GM19043 (cell line): Measurements from ENCODE around the gene CNNM3.
A peak's percentile ranks its signal among the peaks of the same experiment; 100 is the strongest.

Experiments
- ATAC-seq: cut with Tn5 transposase; IDR thresholded peaks from one replicate; pipeline ENCODE4 v1.9.1; 2021; ENCODE audit warnings: low read depth; ENCODE audit not compliant: unreplicated experiment

Gene CNNM3

GRCh38 chr2:96838345-96839292 is 22.6 kb downstream of the CNNM3 start:
- ATAC-seq = no peak

GRCh38 chr2:96839293-96839874 is 23.3 kb downstream of the CNNM3 start:
- ATAC-seq = peak; percentile 54

GRCh38 chr2:96839875-96840850 is 24.1 kb downstream of the CNNM3 start:
- ATAC-seq = no peak

GRCh38 chr2:96841701-96842495 is 25.8 kb downstream of the CNNM3 start:
- no peak for ATAC-seq

- no peak for ATAC-seq
Observed at GRCh38 chr2:96842600-96842999, 26.5 kb downstream of the CNNM3 start.

GRCh38 chr2:96843538-96844268 is 27.6 kb downstream of the CNNM3 start, which contains the start of gene ANKRD23:
Gene ANKRD23 (minus strand): TSS chr2:96844021. CDS start chr2:96843992, 29 bp downstream.
- ATAC-seq = no peak

- ATAC-seq = no peak
Observed at GRCh38 chr2:96844405-96844808, 28.3 kb downstream of the CNNM3 start.

GRCh38 chr2:96846825-96847224 is 30.8 kb downstream of the CNNM3 start:
- ATAC-seq = no peak

- no peak for ATAC-seq
Observed at GRCh38 chr2:96847586-96847985, 31.5 kb downstream of the CNNM3 start.

GRCh38 chr2:96848264-96848663 is 32.2 kb downstream of the CNNM3 start:
- ATAC-seq = no peak

- no peak for ATAC-seq
Observed at GRCh38 chr2:96852667-96853066, 36.6 kb downstream of the CNNM3 start.

GRCh38 chr2:96853321-96853720 is 37.3 kb downstream of the CNNM3 start:
- no peak for ATAC-seq

- ATAC-seq = peak; percentile 22
Observed at GRCh38 chr2:96856776-96857666, 41.0 kb downstream of the CNNM3 start.

GRCh38 chr2:96857667-96858372 is 41.8 kb downstream of the CNNM3 start, which contains the start of gene ANKRD39:
Gene ANKRD39 (minus strand): TSS chr2:96858016. CDS start chr2:96857987, 29 bp downstream.
- peak; percentile 94 for ATAC-seq

- no peak for ATAC-seq
Observed at GRCh38 chr2:96859099-96859649, 43.1 kb downstream of the CNNM3 start.

GRCh38 chr2:96859681-96860064 is 43.6 kb downstream of the CNNM3 start:
- ATAC-seq = no peak
